Pancreas (tissue), 10 donors: Measurements from ENCODE around the gene PAX2. TPM values are rescaled to one million over a fixed set of nuclear protein-coding genes. Genes with fewer than 3 reads are reported as not detected.

Experiments used
- ATAC-seq, 4 donors: fragments of 200-7000 bp; cut with Tn5 transposase; one replicate each; pipeline versions ENCODE4 v1.8.0 to v1.9.1; 2020; ENCODE audit warnings: mild to moderate bottlenecking in 4 of 4, moderate library complexity in 4 of 4
- DNase-seq, 6 donors: peaks; one replicate each; pipeline ENCODE4 v3.0.0-alpha.2; 2020
- FAIRE-seq: peaks from 2 replicates; lab custom pipeline; 2012; peaks lifted over from hg19 to GRCh38; lab: Jason Lieb, UNC
- H3K27ac ChIP-seq, 4 donors: fragments of 200-600 bp; sonication (generic); 1 replicate in 3 of 4; 2 replicates in 1 of 4; pipeline versions ENCODE4 v1.5.0 to v1.8.0; 2020
- H3K27me3 ChIP-seq, 4 donors: fragments of 200-600 bp; one replicate each; pipeline ENCODE4 v1.8.0; 2021
- H3K36me3 ChIP-seq, 3 donors: fragments of 200-600 bp; sonication (generic) in 1 of 3; one replicate each; pipeline versions ENCODE4 v1.5.0 to v1.8.0; 2020 to 2021
- H3K4me1 ChIP-seq, 3 donors: fragments of 200-600 bp; one replicate each; pipeline ENCODE4 v1.8.0; 2021
- H3K4me3 ChIP-seq, 4 donors: fragments of 200-600 bp; sonication (generic) in 2 of 4; one replicate each; pipeline versions ENCODE4 v1.5.0 to v1.8.0; 2020 to 2021
- H3K9me3 ChIP-seq, 4 donors: fragments of 200-600 bp; one replicate each; pipeline ENCODE4 v1.8.0; 2021
- WGBS, 2 donors: extraction: QIAGEN DNeasy Blood & Tissue Kit; methylation state at CpG; one replicate each; pipeline ENCODE4 v1.1.7; 2013; 5-methylcytosine and 5-hydroxymethylcytosine counted together
- intact Hi-C, 3 donors: fragments of 100-400 bp; cut with DNase I; formaldehyde crosslinking; loops; one replicate each; pipeline versions ENCODE4 v1.11.1 to v1.14.2; 2022
- polyA plus RNA-seq, 2 donors: library from polyadenylated mRNA; stranded (reverse); fragments of 200-250 nt; gene quantifications; one replicate each; pipeline ENCODE4 v1.2.3, GENCODE V29; 2013
- total RNA-seq, 6 donors: library from RNA; stranded (reverse); fragmentation: NEBNext Ultra II Directional in 4 of 6; extraction: Animal tissue kit (Norgen Biotek cat#: 25700) in 4 of 6; gene quantifications; one replicate each; pipeline versions ENCODE4 v1.2.1 to v1.2.4, GENCODE V29; 2021 to 2023
- TF ChIP-seq, protein P1 (sequence below), 4 donors: fragments of 200-600 bp; sonication (generic) in 3 of 4; IDR thresholded peaks; one replicate each; pipeline versions ENCODE4 v1.5.0 to v1.8.0; 2021; ENCODE audit warnings: antibody characterized with exemption in 4 of 4
- donor health status: healthy with polysubstance abuse.
- donor health status: DM: no; HTN: no; CAD: no; lungs with moderate emphysema.
- donor health status: DM: no; HTN: no; CAD: no.
- donor health status: control.
- donor health status: control.
- donor health status: Bipolar disorder and iron deficiency.
- donor health status: DM: yes; HTN: yes; CAD: no.
- donor health status: DM: no; HTN: no; CAD: no.
- donor health status: DM: no; HTN: no; CAD: no.
- donor health status: DM: yes; HTN: yes; CAD: no.

Gene PAX2
- total and polyA plus RNA-seq, 8 donors, result 0.07 to 0.49 (median 0.26) TPM

DNA sequence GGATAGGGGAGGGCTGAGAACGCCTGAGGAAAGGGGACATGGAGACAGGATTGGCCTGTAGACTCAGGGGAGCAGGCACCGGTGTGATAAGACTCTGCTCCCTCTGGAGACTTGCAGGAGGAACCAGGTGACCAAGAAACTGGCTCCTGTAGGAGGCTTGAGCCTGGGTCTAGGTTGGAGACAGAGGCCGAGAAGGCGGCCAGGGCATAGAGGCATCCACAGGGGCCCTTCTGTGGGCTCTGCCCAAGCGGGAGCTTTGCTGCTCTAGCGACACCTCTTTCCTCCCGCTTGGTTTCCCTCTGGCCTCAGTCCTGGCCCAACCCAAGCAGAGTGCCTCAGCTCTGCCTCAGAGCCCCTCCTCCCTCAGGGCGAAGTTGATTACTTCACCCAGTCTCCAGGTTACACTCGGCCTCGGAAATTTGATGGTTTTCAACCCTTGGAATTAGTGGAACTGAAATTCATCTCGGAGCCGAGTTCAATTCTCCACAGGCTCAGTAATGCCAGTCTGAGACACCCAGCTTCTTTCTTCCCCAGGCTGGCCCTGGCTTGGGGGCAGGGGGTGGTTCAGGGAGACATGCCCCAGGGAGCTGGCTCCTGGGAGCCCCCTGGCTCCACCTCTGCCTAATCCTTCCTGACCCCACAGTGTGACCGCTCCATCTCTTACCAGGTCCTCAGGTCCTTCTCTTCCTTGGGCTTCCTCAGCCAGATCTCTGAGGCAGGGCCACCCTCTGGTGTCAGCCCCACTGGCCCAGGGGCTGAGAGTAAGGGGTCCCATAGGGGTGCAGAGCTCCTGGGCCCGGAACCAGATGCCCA is 60.4 kb downstream of the PAX2 start:
- WGBS, 2 donors, result 77 to 81% methylated on average over 14 of the region's 14 CpGs
- DNase-seq, result peak in 1 of 6 donors; percentile 31
- no peak overlapping the region for H3K27ac ChIP-seq
- no peaks in the 10 kb centered on the region for H3K4me1 ChIP-seq
- no peak for FAIRE-seq
- no peaks in the 10 kb centered on the region for H3K36me3 ChIP-seq
- no peak for ATAC-seq
- no peaks in the 10 kb centered on the region for H3K27me3 ChIP-seq
- no peak overlapping the region for H3K4me3 ChIP-seq
- intact Hi-C loops, result no loop called here
- TF ChIP-seq, protein P1, sequence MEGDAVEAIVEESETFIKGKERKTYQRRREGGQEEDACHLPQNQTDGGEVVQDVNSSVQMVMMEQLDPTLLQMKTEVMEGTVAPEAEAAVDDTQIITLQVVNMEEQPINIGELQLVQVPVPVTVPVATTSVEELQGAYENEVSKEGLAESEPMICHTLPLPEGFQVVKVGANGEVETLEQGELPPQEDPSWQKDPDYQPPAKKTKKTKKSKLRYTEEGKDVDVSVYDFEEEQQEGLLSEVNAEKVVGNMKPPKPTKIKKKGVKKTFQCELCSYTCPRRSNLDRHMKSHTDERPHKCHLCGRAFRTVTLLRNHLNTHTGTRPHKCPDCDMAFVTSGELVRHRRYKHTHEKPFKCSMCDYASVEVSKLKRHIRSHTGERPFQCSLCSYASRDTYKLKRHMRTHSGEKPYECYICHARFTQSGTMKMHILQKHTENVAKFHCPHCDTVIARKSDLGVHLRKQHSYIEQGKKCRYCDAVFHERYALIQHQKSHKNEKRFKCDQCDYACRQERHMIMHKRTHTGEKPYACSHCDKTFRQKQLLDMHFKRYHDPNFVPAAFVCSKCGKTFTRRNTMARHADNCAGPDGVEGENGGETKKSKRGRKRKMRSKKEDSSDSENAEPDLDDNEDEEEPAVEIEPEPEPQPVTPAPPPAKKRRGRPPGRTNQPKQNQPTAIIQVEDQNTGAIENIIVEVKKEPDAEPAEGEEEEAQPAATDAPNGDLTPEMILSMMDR (IDR thresholded peaks at IDR 0.05), result no peak
- H3K9me3 ChIP-seq, result no peaks in the 10 kb centered on the region

DNA sequence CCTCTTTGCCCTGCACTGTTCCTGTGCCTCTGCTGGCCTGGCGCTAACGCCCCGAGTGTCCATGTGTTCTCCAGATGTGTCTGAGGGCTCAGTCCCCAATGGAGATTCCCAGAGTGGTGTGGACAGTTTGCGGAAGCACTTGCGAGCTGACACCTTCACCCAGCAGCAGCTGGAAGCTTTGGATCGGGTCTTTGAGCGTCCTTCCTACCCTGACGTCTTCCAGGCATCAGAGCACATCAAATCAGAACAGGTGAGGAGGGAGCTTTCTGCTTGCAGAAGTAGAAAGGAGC is 60.9 kb downstream of the PAX2 start:
- no peak for FAIRE-seq
- H3K4me1 ChIP-seq, result peaks cover 0 to 4% (median 3%) of the 10 kb centered on the region in 3 donors
- H3K9me3 ChIP-seq, result no peaks in the 10 kb centered on the region
- no peaks in the 10 kb centered on the region for H3K27me3 ChIP-seq
- H3K27ac ChIP-seq, result no peak overlapping the region
- H3K36me3 ChIP-seq, result no peaks in the 10 kb centered on the region
- TF ChIP-seq, protein P1 (IDR thresholded peaks at IDR 0.05), result no peak
- intact Hi-C loops, result no loop called here
- H3K4me3 ChIP-seq, result no peak overlapping the region
- 78 to 88% methylated on average over 8 of the region's 8 CpGs for WGBS, 2 donors
- DNase-seq, result no peak
- no peak for ATAC-seq

DNA sequence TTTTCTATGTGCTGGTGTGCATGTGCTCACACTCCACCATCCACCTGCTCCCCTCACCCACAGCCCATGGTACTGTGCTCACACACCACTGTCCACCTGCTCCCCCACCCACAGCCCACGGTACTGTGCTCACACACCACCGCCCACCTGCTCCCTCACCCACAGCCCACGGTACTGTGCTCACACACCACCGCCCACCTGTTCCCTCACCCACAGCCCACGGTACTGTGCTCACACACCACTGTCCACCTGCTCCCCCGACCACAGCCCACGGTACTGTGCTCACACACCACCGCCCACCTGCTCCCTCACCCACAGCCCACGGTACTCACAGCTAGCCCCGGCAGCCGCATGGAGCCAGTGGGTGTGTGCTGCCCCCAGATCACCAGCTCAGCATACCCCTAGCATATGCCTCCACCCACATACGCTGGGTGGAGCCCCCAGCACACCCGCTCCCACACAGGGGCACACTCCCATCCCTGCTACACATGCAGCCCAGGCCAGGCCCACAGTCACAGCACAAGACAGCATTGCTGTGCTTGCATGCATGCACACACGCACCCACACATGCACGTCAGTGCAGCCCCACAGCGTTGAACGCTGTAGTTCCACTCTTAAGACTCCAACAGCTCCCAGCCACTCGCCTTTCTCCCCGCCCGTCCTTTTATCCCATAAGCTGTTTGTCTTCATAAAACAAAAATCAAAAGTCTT is 62.0 kb downstream of the PAX2 start:
- H3K36me3 ChIP-seq, result no peaks in the 10 kb centered on the region
- intact Hi-C loops, result no loop called here
- H3K9me3 ChIP-seq, result no peaks in the 10 kb centered on the region
- H3K27ac ChIP-seq, result no peak overlapping the region
- WGBS, 2 donors, result 78 to 79% methylated on average over 20 of the region's 20 CpGs
- H3K27me3 ChIP-seq, result no peaks in the 10 kb centered on the region
- no peak overlapping the region for H3K4me3 ChIP-seq
- DNase-seq (peak in 1 of 6 donors; percentile 31), FAIRE-seq (no peak), ATAC-seq (no peak)
- TF ChIP-seq, protein P1 (IDR thresholded peaks at IDR 0.05), result no peak
- H3K4me1 ChIP-seq, result peaks cover 0 to 8% (median 6%) of the 10 kb centered on the region in 3 donors

DNA sequence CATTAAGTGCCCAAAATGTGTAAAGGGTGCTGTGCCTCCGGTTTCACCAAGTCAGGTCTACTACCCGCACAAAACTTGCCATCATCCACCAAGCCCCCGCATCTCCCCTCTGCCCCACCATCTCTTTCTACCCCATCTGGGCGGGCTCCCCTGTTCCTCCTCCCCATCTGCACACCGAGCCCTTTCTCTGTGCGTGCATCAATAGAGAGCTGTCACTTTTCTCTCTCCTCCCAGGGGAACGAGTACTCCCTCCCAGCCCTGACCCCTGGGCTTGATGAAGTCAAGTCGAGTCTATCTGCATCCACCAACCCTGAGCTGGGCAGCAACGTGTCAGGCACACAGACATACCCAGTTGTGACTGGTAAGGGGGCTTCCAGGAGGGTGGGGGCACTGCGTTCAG is 63.5 kb downstream of the PAX2 start:
- no peaks in the 10 kb centered on the region for H3K36me3 ChIP-seq
- H3K27ac ChIP-seq, result no peak overlapping the region
- TF ChIP-seq, protein P1 (IDR thresholded peaks at IDR 0.05), result no peak
- DNase-seq (peak in 1 of 6 donors; percentile 11), ATAC-seq (no peak), FAIRE-seq (no peak)
- no peaks in the 10 kb centered on the region for H3K9me3 ChIP-seq
- intact Hi-C loops, result no loop called here
- WGBS, 2 donors, result 81 to 85% methylated on average over 10 of the region's 10 CpGs
- peaks cover 0 to 8% (median 6%) of the 10 kb centered on the region in 3 donors for H3K4me1 ChIP-seq
- no peaks in the 10 kb centered on the region for H3K27me3 ChIP-seq
- H3K4me3 ChIP-seq, result no peak overlapping the region
